ENCODE data around the gene BTBD18.

DNA sequence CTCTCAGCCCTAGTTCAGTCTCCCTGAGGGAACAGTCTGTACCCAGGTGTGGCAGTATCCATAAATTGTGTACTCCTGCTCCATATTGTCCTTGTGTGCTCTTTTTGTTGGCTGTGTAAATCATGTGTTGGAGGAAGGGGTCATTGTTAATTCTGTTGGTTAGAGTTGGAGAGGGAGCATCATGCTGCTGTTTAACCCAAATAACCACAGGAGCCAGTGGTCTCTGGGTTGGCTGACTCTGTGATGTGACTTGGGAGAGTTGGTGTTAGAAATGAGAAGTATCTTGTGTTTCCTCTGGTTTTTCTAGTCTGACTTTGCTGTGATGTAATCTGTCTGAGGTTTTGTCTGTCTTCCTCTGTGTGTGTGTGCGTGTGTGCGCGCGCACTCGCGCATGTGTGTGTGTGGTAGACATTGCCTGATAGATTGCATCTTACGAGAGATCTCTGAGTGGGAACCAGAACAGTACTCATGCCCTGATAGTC lies 40.5 kb upstream of the BTBD18 start:
- TF ChIP-seq, protein P1, sequence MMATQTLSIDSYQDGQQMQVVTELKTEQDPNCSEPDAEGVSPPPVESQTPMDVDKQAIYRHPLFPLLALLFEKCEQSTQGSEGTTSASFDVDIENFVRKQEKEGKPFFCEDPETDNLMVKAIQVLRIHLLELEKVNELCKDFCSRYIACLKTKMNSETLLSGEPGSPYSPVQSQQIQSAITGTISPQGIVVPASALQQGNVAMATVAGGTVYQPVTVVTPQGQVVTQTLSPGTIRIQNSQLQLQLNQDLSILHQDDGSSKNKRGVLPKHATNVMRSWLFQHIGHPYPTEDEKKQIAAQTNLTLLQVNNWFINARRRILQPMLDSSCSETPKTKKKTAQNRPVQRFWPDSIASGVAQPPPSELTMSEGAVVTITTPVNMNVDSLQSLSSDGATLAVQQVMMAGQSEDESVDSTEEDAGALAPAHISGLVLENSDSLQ (IDR thresholded peaks at IDR 0.05) = no peak
- no peak for TF ChIP-seq BHLHE40 (IDR thresholded peaks at IDR 0.05; ENCODE audit: borderline replicate concordance)
- TF ChIP-seq ARNT (IDR thresholded peaks at IDR 0.05) = no peak
- no peak for TF ChIP-seq SUZ12 (IDR thresholded peaks at IDR 0.05)
- no peak for TF ChIP-seq ELF4 (IDR thresholded peaks at IDR 0.05)
- TF ChIP-seq FOXM1 (IDR thresholded peaks at IDR 0.05; ENCODE audit: borderline replicate concordance) = no peak
- TF ChIP-seq SP1 (IDR thresholded peaks at IDR 0.05) = no peak
- no peak for TF ChIP-seq TARDBP (IDR thresholded peaks at IDR 0.05)
- no peak for TF ChIP-seq ZNF384 (IDR thresholded peaks at IDR 0.05)
- TF ChIP-seq FOXK2 (IDR thresholded peaks at IDR 0.05) = no peak
- TF ChIP-seq HDGF (IDR thresholded peaks at IDR 0.05; ENCODE audit: borderline replicate concordance) = no peak

Data from HEK293T (cell line).